Measurements from ENCODE around the gene ZC3H15.
A peak's percentile ranks its signal among the peaks of the same experiment; 100 is the strongest.
"Not testable (repeated sequence)": the region's sequence is repeated elsewhere in the genome, so short reads cannot be mapped to it uniquely, and the experiment has no call there.

ZC3H15 gene

GRCh38 chr2:186496401-186496800, 10.3 kb downstream of the ZC3H15 start:
- no peak for DNase-seq

GRCh38 chr2:186497928-186498327, 11.9 kb downstream of the ZC3H15 start:
- DNase-seq, result no peak

- DNase-seq, result no peak
Observed at GRCh38 chr2:186498834-186499233, 12.8 kb downstream of the ZC3H15 start.

- peak; percentile 14 for DNase-seq
Observed at GRCh38 chr2:186503827-186504606, 18.0 kb downstream of the ZC3H15 start.

- DNase-seq, result no peak
Observed at GRCh38 chr2:186508263-186508662, 22.2 kb downstream of the ZC3H15 start.

- DNase-seq, result no peak
Observed at GRCh38 chr2:186515376-186515775, 29.3 kb downstream of the ZC3H15 start.

- no peak for DNase-seq
Observed at GRCh38 chr2:186516396-186516795, 30.3 kb downstream of the ZC3H15 start.

GRCh38 chr2:186517090-186517489, 31.0 kb downstream of the ZC3H15 start:
- no peak for DNase-seq

GRCh38 chr2:186518291-186518690, 32.2 kb downstream of the ZC3H15 start:
- DNase-seq, result no peak

- no peak for DNase-seq
Observed at GRCh38 chr2:186518945-186519344, 32.9 kb downstream of the ZC3H15 start.

GRCh38 chr2:186521570-186522153, 35.6 kb downstream of the ZC3H15 start:
- DNase-seq, result not testable (repeated sequence)

- no peak for DNase-seq
Observed at GRCh38 chr2:186522450-186522849, 36.4 kb downstream of the ZC3H15 start.

GRCh38 chr2:186523791-186524190, 37.7 kb downstream of the ZC3H15 start:
- no peak for DNase-seq

GRCh38 chr2:186526281-186526680, 40.2 kb downstream of the ZC3H15 start:
- no peak for DNase-seq

- no peak for DNase-seq
Observed at GRCh38 chr2:186530314-186530713, 44.3 kb downstream of the ZC3H15 start.

- no peak for DNase-seq
Observed at GRCh38 chr2:186531257-186531775, 45.3 kb downstream of the ZC3H15 start.

- no peak for DNase-seq
Observed at GRCh38 chr2:186532891-186533290, 46.8 kb downstream of the ZC3H15 start.

- no peak for DNase-seq
Observed at GRCh38 chr2:186533717-186534116, 47.7 kb downstream of the ZC3H15 start.

GRCh38 chr2:186534406-186534805, 48.3 kb downstream of the ZC3H15 start:
- no peak for DNase-seq

GRCh38 chr2:186535861-186536260, 49.8 kb downstream of the ZC3H15 start:
- DNase-seq, result no peak

- DNase-seq, result no peak
Observed at GRCh38 chr2:186537019-186537418, 51.0 kb downstream of the ZC3H15 start.

- no peak for DNase-seq
Observed at GRCh38 chr2:186540941-186541340, 54.9 kb downstream of the ZC3H15 start.

- no peak for DNase-seq
Observed at GRCh38 chr2:186542002-186542401, 55.9 kb downstream of the ZC3H15 start.

- no peak for DNase-seq
Observed at GRCh38 chr2:186543561-186544131, 57.6 kb downstream of the ZC3H15 start.
